Measurements from ENCODE around the gene LCE3C.

DNA sequence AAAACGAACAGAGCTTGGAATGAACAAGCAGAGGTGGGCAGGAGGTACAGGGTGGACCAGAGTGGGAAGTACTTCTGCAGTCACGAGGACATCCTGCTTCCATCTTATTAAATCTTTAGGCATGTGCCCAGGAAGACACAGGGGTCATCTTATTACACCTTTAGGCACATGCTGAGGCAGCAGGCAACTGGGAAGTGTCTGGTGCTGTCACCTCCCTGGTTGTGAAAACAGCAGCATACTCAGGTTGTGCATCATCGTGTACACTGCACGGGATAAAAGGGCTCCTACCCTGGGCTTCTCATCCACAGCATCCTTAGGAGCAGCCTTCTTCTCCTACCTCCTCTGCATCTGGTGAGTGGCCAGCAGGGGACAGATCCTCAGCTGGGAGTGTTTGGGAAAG, at the start of gene LCE3C:
- TF ChIP-seq, protein P1, sequence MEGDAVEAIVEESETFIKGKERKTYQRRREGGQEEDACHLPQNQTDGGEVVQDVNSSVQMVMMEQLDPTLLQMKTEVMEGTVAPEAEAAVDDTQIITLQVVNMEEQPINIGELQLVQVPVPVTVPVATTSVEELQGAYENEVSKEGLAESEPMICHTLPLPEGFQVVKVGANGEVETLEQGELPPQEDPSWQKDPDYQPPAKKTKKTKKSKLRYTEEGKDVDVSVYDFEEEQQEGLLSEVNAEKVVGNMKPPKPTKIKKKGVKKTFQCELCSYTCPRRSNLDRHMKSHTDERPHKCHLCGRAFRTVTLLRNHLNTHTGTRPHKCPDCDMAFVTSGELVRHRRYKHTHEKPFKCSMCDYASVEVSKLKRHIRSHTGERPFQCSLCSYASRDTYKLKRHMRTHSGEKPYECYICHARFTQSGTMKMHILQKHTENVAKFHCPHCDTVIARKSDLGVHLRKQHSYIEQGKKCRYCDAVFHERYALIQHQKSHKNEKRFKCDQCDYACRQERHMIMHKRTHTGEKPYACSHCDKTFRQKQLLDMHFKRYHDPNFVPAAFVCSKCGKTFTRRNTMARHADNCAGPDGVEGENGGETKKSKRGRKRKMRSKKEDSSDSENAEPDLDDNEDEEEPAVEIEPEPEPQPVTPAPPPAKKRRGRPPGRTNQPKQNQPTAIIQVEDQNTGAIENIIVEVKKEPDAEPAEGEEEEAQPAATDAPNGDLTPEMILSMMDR (IDR thresholded peaks at IDR 0.05) = no peak
- TF ChIP-seq POLR2A (IDR thresholded peaks at IDR 0.05) = no peak

Measured in testis (tissue), 2 donors.